ENCODE data around the gene LKAAEAR1. TPM values are rescaled to one million over a fixed set of nuclear protein-coding genes. Genes with fewer than 3 reads are reported as not detected.

Gene LKAAEAR1
- total RNA-seq, 1 experiment from 2014 or later: 0.24 TPM

GRCh38 chr20:64037199-64037497 is 47.0 kb downstream of the LKAAEAR1 start:
- Histone ChIP-seq H3K27ac (no peak overlapping the region), H3K4me1 (replicated peaks) (peaks cover 21% of the 10 kb centered on the region), H3K9me3 (replicated peaks) (no peaks in the 10 kb centered on the region), H3K36me3 (peaks cover 26% of the 10 kb centered on the region), H3K4me3 (no peak overlapping the region), H3K27me3 (replicated peaks) (peaks cover 9% of the 10 kb centered on the region; the same call in 1 of the 2 replicates)
- DNase-seq (ENCODE audit: low read depth in 1 of 2, low spot score in 2 of 2): no peak

GRCh38 chr20:64036346-64037198 is 47.6 kb downstream of the LKAAEAR1 start:
- Histone ChIP-seq H3K4me3 (no peak overlapping the region), H3K9me3 (replicated peaks) (no peaks in the 10 kb centered on the region), H3K27me3 (replicated peaks) (peaks cover 6% of the 10 kb centered on the region; the same call in 1 of the 2 replicates), H3K27ac (no peak overlapping the region), H3K36me3 (peaks cover 31% of the 10 kb centered on the region), H3K4me1 (replicated peaks) (peaks cover 19% of the 10 kb centered on the region)
- DNase-seq (ENCODE audit: low read depth in 1 of 2, low spot score in 2 of 2): no peak

GRCh38 chr20:64035933-64036345 is 48.3 kb downstream of the LKAAEAR1 start, which contains the start of gene C20orf204:
Gene C20orf204, plus strand, starts transcription at chr20:64036182. Its CDS starts 142 bp downstream, at chr20:64036324.
- no peak within 1 kb of the TSS for H3K4me3 ChIP-seq
- H3K4me1 ChIP-seq (replicated peaks): peaks cover 19% of the 10 kb centered on the region
- H3K9me3 ChIP-seq (replicated peaks): no peaks in the 10 kb centered on the region
- no peak for DNase-seq (ENCODE audit: low read depth in 1 of 2, low spot score in 2 of 2)
- H3K27ac ChIP-seq: no peak within 1 kb of the TSS
- H3K36me3 ChIP-seq: peaks cover 35% of the 10 kb centered on the region
- peaks cover 6% of the 10 kb centered on the region; the same call in 1 of the 2 replicates for H3K27me3 ChIP-seq (replicated peaks)

- no peak for DNase-seq (ENCODE audit: low read depth in 1 of 2, low spot score in 2 of 2)
- H3K4me3 ChIP-seq: no peak overlapping the region
- no peaks in the 10 kb centered on the region for H3K9me3 ChIP-seq (replicated peaks)
- no peak overlapping the region for H3K27ac ChIP-seq
- peaks cover 41% of the 10 kb centered on the region for H3K36me3 ChIP-seq
- H3K4me1 ChIP-seq (replicated peaks): peaks cover 19% of the 10 kb centered on the region
- peaks cover 6% of the 10 kb centered on the region; the same call in 1 of the 2 replicates for H3K27me3 ChIP-seq (replicated peaks)
Measured at GRCh38 chr20:64035066-64035932, 48.9 kb downstream of the LKAAEAR1 start.

GRCh38 chr20:64033981-64034493 is 50.2 kb downstream of the LKAAEAR1 start:
- no peak overlapping the region for H3K27ac ChIP-seq
- no peaks in the 10 kb centered on the region for H3K9me3 ChIP-seq (replicated peaks)
- DNase-seq (ENCODE audit: low read depth in 1 of 2, low spot score in 2 of 2): no peak
- H3K4me1 ChIP-seq (replicated peaks): peaks cover 14% of the 10 kb centered on the region
- H3K36me3 ChIP-seq: peaks cover 51% of the 10 kb centered on the region
- no peak overlapping the region for H3K4me3 ChIP-seq
- peaks cover 6% of the 10 kb centered on the region; the same call in 1 of the 2 replicates for H3K27me3 ChIP-seq (replicated peaks)

Other genes with a start within 250 kb of the LKAAEAR1 start
- gene ABHD16B, start 222.9 kb downstream of the LKAAEAR1 start, total RNA-seq (2014; rRNA removed; shearing (Covaris generic)): not detected in 2 replicates
- 76.4 and 101 TPM in 2 replicates for gene TPD52L2, start 219.1 kb downstream of the LKAAEAR1 start, total RNA-seq (2014; rRNA removed; shearing (Covaris generic))
- 48.5 and 60.0 TPM in 2 replicates for gene DNAJC5, start 189.3 kb downstream of the LKAAEAR1 start, total RNA-seq (2014; rRNA removed; shearing (Covaris generic))
- gene UCKL1, start 128.0 kb downstream of the LKAAEAR1 start, total RNA-seq (2014; rRNA removed; shearing (Covaris generic)): 10.3 and 22.7 TPM in 2 replicates
- gene ZNF512B, start 114.5 kb downstream of the LKAAEAR1 start, total RNA-seq (2014; rRNA removed; shearing (Covaris generic)): 10.9 and 14.3 TPM in 2 replicates
- gene SAMD10, start 104.8 kb downstream of the LKAAEAR1 start, total RNA-seq (2014; rRNA removed; shearing (Covaris generic)): 0.41 and 0.47 TPM in 2 replicates
- gene PRPF6, start 103.3 kb downstream of the LKAAEAR1 start, total RNA-seq (2014; rRNA removed; shearing (Covaris generic)): 72.1 and 76.6 TPM in 2 replicates
- gene C20orf204, start 48.2 kb downstream of the LKAAEAR1 start, total RNA-seq (2014; rRNA removed; shearing (Covaris generic)): 0.24 and 0.94 TPM in 2 replicates
- 61.7 and 70.0 TPM in 2 replicates for gene SOX18, start 34.8 kb downstream of the LKAAEAR1 start, total RNA-seq (2014; rRNA removed; shearing (Covaris generic))
- 120 and 139 TPM in 2 replicates for gene TCEA2, start 21.2 kb downstream of the LKAAEAR1 start, total RNA-seq (2014; rRNA removed; shearing (Covaris generic))
- 18.5 and 21.3 TPM in 2 replicates for gene RGS19, start 4.9 kb downstream of the LKAAEAR1 start, total RNA-seq (2014; rRNA removed; shearing (Covaris generic))
- 0.09 and 0.16 TPM in 2 replicates for gene OPRL1, start 4.3 kb downstream of the LKAAEAR1 start, total RNA-seq (2014; rRNA removed; shearing (Covaris generic))
- gene NPBWR2, start 23.2 kb upstream of the LKAAEAR1 start, total RNA-seq (2014; rRNA removed; shearing (Covaris generic)): not detected in 2 replicates
- gene MYT1, start 80.1 kb upstream of the LKAAEAR1 start, total RNA-seq (2014; rRNA removed; shearing (Covaris generic)): not detected in 2 replicates
- 6.0 and 12.4 TPM in 2 replicates for gene PCMTD2, start 171.3 kb upstream of the LKAAEAR1 start, total RNA-seq (2014; rRNA removed; shearing (Covaris generic))

All from SJSA1 (cell line).